Measurements from ENCODE around the gene ANKLE2.

Gene ANKLE2

DNA sequence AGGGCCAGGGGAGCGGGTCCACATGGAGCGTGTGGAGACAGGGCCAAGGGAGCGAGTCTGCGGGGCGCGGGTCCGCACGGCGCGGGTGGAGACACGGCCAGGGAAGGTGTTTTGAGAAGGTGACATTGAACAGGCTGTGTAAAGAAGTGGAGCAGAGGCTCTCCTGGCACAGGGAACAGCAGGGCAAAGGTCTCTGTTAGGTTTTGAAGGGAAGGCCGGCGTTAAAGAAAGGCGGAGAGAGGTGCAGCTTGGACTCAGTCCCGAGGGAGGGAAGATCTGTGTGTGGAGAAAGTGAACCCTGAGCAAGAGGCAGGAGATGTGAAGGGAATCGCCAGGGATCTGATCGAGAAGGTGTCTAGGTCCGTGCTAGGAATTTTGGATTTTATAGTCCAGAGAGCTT lies 72.4 kb downstream of the ANKLE2 start:
- no peak for DNase-seq (ENCODE audit: low read depth in 2 of 2)

DNA sequence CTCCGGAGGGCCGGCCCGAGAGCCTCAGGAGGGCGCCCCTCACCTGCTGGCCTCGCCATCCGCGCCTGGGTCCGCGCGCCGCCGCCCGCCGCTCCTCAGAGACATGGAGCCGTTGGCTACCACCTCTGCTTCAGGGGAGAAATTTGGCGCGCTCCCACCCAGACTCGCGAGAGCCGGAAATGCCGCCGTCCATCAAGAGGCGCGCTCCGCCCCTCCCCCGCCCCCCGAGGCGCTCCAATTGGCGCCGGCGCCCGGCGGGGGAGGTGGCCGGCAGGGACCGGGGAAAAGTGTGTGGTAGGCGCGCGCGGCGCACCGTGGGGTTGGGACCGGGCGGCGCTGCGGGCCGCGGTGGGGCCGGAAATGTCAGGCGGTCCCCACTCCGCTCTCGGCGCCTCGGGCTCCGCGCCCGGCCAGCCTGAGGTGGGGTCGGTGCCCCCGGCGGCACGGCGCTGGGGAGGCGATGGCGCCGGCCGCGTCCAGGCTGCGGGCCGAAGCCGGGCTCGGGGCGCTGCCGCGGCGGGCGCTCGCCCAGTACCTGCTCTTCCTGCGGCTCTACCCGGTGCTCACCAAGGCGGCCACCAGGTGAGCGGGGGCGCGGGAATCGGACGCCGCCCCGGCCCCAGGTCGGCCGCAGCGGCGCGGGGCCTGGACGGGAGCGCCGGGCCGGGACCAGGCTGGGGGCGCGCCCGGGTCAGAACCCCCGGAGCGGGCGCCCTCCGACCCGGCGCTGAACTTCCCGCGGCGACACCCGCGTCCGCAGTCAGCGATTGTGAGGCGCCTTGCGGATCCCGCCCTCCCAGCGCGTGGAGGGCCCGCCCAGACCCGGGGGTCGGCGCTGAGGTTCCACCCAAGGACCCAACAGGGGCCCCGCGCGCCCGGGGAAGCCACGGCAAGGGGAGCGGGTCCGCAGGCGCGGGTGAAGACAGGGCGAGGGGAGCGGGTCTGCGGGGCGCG lies 74.1 kb downstream of the ANKLE2 start, which contains the start of the genes POLE and PXMP2:
Gene POLE, minus strand, starts transcription at position 132 of the 954 bp plus-strand sequence. Its CDS starts 27 bp downstream, at position 105.
Gene PXMP2, plus strand, starts transcription at position 377 of the 954 bp plus-strand sequence. Its CDS starts 84 bp downstream, at position 461.
- DNase-seq (ENCODE audit: low read depth in 2 of 2) = peak; percentile 89 to 90

DNA sequence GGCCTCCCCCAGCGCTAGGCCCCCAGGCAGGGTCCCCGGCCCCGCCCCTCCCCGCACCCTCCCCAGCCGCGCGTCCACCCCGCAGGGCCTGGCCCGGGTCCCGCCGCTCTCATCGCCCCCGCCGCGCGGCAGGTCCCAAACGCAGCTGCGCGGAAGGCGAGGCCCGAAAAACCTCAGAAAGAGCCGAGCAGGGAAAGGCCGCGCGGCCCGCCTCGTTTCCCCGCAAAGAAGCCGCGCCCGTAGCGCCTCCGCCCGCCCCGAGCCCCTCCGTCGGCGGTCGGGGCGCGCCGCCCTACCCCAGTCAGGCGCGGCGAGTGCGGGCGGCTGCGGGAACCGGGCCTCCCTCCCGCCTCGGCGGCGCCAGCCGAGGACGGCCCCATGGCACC lies 74.8 kb downstream of the ANKLE2 start:
- DNase-seq (ENCODE audit: low read depth in 2 of 2) = no peak

DNA sequence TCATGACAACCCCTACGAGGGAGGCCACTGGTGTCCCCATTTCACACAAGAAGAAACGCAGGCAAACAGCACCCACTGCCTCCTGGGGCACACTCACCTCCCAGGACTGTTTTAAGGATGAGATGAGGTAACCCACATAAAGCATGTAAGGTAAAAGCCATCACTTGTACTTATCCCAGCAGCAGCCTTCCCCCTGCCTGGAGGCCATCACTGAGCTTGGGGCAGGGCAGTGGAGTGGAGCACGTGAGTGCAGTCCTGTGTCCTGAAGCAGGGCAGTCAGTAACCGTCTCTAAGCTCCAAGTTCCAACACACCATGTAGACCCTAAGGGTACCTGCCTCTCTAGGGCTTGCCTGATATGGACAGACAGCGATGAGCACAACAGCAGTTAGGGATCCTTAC lies 76.2 kb downstream of the ANKLE2 start:
- DNase-seq (ENCODE audit: low read depth in 2 of 2) = no peak

DNA sequence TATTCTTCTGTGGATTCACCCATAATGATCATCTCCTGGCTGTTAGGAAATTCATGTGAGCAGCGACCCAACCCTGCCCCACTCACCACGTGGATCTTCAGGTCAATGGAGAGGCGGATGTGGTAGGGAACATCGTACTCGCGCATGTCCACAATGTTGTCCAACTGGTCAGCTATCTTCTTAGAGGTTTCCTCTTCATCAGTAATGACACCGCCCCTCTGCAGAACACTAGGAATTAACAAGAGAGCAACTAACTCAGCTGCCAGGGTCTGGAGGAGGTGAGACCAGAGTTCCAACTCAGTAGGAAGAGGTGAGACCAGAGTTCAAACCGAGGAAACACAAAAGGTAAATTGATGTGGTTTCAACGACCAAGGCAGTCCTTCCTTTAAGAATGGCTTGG lies 84.1 kb downstream of the ANKLE2 start:
- DNase-seq (ENCODE audit: low read depth in 2 of 2) = no peak

DNA sequence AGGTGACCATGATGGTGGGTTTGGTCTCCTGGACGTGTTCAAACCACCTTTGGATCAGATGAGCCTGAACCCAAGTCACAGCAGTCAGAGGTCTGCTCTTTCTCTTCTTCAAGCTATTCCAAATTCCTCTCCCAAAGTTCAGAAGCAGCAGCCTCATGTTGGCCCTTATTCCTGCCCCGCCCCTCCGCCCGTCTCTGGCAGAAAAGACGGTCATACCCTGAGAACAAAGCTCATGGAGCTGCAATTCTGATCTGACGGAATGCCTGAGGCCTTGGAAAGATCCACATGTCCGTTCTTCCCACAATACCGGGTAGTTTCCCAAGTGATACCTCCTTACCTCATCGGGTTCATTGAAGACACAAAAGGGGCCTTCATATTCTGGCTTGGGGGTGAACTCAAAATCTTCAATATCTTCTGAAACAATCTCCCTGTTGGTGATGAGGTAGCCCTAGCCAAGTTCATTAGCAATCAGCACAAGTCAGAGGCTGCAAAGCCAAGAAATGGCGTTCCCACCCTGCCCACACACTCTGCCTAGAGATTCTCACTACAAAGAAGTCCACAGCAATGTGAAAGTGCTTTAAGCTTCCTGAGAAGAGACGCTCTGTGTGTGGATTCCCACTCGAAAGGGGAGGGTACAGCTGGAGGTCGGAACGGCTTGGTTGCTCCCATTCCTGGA lies 85.7 kb downstream of the ANKLE2 start:
- no peak for DNase-seq (ENCODE audit: low read depth in 2 of 2)
